Stimulated activated CD8-positive, alpha-beta memory T cell treated with anti-CD3 and anti-CD28 coated beads, Interleukin-2, amount 100 ng/mL, for 48 hours (primary cell): ENCODE measurements around the gene MANSC1.
"Not testable (repeated sequence)": the region's sequence is repeated elsewhere in the genome, so short reads cannot be mapped to it uniquely, and the experiment has no call there.

Experiments used
- DNase-seq, 2 donors: peaks; one replicate each; pipeline ENCODE4 v3.0.0-alpha.2; 2020; ENCODE audit warnings: low read depth in 2 of 2

Gene MANSC1

DNA sequence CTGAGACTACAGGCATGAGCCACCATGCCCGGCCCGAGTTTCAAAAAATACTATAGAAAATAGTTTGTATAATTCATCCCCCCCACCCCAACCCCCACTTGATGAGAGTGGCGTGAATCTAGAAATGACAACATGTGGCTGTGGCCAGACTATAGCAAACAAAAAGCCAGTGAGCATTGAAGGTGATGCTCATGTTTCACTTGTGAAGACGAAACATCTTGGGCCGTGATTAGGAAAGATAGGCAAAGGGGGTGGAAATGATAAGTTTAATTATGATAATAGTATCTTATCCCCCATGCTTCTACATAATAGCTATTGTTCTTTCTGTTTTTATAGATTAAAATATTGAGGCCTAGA lies 15.4 kb upstream of the MANSC1 start:
- no peak for DNase-seq

DNA sequence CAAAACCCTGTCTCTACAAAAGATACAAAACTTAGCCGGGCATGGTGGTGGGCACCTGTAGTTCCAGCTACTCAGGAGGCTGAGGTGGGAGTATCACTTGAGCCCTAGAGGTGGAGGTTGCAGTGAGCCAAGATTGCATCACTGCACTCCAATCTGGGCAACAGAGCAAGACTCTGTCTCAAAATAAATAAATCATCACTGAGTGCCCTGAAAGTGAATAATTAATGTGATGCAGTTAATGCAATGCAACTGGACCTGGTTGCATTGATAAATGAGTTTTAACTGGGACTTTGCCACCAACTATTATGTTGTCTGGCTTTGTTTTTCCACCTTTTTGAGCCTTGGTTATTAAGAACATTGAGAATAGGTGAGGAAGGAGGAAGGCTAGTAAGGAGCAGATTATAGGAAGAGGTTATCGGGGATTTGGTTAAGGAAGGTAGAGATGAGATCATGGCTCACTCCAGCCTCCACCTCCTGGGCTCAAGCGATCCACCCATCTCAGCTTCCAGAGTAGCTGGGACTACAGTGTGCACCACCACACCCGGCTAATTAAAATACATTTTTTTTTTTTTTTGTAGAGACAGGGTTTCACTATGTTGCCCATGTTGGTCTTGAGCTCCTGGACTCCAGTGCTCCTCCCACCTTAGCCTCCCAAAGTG lies 14.9 kb upstream of the MANSC1 start:
- no peak for DNase-seq

DNA sequence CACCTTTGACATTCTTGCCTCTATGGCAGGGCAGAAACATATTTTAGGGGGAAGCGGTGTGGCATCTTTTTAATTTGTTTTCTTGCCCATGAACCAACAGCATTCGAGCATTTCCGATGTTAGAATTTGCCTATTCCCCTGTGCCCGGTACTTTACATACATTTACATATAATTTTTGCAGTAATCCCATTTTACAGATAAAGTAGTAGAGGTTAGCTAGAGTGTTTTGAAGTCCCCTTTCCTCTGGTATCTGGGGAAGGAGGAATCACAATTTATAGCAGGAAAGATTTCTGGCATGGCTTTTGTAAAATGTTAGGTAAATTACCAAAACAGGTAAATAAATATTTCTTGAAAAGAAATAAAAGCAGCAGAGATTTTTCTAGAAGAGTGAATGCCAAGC lies 8.5 kb upstream of the MANSC1 start:
- DNase-seq, result no peak

DNA sequence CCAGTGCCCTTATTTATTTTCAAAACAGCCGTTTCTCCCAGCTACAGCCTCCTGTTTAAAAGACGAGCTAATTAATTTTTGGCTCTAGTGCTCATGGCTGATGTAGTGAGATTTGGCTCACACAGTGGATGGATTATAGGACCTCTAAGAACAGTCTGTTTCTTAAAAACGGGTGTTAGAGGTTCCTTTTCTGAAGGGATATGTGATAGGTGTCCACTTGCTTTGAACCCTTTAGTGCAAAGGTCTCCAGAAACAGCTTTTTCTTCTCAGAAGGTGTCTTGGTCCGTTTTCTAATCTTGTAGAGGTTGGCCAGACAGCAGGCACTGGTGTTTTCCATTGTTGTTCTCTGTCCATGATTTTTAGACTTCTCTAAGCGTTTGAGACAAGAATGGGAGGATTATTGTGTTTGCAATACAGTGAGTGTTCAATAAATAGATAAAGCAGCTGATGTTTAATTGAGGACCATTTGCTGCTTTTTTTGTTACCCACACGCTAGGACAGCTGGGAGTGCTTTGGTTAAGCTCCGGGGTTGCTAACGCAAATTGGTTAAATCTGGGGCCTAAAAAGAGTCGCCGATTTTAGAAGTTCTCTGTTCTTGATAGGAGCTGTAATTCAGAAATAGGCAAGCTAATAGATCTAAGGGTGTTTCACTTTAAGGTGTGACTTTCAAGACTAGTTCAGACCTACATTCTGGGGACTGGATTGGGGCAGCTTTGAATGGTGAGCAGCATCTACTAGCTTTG lies 7.8 kb upstream of the MANSC1 start:
- no peak for DNase-seq

DNA sequence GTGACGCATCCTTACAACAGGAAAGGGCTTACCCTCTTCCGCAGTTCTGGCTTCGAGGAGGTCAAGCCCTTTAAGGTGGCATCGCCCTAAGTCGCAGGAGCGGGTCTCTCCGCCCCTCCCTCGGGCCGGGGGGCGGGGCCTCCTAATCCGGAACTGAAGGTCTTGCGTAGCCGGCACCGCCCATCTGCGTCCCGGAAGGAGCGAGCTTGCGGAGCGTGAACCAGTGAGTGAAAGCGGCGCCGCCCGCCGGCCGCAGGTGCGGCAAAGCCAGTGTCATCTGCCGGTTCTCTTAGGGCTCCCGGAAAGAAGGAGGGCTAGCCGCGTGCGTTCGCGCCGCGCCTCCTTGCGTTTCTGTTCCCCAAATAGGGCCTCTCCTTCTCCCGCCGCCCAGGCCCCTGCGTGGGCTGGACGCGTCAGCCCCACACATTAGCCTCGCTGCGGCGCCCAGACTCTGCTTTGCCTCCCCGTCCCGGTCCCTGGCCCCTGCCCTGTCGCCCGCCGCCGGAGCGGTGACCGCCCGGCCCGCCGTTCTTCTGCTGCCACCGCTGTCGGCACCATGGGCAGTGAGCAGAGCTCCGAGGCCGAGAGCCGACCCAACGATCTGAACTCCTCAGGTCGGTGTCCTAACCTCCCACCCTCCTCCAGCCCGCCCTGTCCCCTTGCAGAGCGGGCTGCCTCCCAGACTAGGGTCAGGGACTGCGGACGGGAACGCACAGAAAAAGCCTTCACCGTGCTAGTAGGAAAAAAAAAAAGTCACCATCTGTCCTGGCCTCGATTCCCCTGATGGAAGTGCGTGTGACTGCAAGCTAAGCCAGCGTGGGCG lies 7.1 kb upstream of the MANSC1 start, which contains the start of gene BORCS5:
BORCS5 (plus strand) TSS at position 183 of the 823 bp plus-strand sequence; CDS start at position 557, 374 bp downstream.
- DNase-seq, result peak; percentile 98

DNA sequence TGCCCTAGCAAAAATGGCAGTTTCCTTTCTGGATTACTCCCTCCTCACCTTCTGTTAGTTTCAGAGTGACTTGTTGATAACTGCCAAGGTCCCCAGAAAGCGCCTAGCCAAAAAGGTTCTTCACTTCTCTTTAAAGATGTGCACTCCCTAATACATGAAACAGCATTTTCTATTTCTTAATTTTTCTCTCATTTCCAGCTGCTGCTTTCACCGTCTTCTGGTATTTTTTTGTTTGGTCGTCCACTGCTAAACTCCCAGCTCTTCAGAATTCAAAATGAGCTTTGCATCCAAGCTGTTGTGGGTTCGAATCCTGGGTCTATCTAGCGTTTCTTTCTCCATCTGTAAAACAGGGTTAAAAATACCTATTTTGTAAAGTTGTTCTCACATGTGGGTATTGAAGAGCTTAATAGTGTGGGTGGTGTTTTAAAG lies 6.4 kb upstream of the MANSC1 start:
- no peak for DNase-seq

DNA sequence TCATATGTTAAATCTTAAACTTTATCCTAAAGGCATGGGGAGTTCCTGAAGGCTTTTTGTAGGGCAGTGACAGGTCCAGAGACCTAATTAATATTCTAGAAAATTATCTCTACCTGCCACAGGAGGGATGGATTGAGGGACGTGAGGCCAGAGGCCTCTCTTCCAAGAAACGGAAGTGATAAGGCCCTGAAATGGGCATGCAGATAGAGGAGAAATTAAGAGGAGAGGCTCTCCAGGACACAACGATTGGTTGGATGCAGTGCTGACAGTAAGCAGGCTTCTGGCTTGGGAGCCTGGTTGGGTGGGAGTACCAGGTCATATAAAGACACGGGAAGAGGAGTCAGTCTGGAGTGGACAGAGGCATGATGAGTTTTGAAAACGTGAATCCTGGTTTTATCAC lies 3.8 kb upstream of the MANSC1 start:
- DNase-seq, result no peak

DNA sequence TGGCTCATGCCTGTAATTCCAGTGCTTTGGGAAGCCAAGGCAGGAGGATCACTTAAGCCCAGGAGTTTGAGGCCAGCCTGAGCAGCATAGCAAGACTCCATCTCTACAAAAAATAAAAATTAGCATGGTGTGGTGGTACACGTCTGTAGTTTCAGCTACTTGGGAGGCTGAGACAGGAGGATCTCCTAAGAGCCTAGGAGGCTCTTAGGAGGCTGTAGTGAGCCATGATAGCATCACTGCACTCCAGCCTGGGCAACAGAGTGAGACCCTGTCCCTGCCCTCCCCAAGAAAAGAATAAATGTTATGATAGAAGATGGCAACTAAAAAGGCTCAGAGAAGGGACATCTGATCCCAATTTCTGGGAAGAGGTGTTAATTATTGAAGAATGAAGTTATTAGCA lies 3.2 kb upstream of the MANSC1 start:
- DNase-seq, result no peak

DNA sequence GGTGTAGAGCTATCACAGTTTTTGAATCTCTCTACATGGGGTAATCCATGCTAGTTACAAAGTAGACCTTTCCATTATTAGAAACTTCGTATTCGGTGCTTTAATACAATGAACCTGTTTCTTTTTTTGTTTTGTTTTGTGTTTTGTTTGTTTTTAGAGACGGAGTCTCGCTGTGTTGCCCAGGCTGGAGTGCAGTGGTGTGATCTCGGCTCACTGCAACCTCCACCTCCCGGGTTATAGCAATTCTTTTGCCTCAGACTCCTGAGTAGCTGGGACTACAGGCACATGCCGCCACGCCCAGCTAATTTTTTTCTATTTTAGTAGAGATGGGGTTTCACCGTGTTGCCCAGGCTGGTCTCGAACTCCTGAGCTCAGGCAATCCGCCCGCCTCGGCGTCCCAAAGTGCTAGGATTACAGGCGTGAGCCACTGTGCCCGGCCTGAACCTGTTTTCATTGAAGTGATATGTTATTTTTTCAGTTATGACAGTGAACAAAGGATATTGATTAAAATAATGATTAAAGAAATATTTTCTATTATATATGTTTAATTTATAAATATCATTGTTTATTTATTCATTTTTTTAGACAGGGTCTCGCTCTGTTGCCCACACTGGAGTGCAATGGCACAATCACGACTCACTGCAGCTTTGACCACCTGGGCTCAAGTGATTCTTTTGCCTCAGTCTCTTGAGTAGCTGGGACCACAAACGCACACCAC lies 1.6 kb upstream of the MANSC1 start:
- not testable (repeated sequence) for DNase-seq

DNA sequence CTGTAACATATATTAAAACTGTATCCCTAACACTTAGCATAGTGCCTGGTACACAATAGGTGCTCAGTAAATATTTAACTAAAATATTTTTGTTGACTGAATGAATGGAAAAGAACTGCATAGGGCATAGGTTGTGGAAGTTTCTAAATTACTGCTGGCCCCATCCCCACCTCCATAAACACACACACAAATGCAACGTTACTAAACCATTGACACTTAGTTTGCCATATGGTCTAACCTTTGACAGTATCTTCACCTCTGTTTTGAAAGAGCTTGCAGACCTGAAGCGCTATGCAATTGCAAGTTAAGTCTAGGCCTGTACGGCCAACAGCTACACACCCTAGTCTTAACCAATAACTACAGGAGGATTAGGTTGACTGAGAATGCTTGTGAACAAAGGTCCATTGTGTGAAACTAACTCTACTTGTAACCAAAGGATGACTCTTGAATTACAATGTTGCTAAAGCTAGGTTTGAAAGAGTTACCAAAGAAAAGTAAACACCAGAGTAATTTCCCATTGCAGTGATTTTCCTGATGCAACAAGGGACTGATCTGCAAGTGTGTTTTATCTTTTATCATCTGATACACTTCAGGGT lies 924 bp upstream of the MANSC1 start:
- DNase-seq, result no peak

DNA sequence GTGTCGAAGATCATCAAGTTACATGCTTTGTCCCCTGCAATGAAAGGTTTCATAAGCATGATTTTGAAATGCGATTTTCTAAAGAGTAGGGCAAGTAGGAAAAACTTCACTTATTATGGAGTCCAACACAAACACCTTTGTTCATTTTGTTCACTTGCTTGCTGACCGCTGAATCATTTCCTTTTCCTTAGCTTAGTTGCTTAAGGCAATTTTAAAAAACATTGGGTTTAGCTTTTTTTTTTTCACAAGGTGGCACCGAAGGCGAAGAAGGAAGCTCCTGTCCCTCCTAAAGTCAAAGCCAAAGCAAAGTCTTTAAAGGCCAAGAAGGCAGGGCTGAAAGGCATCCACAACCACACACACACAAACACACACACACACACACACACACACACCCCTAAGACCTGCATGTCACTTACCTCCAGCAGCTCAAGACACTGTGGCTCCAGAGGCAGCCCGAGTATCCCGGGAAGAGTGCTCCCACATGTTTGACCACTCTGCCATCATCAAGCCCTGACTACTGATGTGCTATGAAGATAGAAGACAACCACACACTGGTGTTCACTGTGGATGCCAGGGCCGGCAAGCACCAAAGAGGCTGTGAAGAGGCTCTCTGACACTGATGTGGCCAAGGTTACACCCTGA lies 11.4 kb downstream of the MANSC1 start:
- no peak for DNase-seq

DNA sequence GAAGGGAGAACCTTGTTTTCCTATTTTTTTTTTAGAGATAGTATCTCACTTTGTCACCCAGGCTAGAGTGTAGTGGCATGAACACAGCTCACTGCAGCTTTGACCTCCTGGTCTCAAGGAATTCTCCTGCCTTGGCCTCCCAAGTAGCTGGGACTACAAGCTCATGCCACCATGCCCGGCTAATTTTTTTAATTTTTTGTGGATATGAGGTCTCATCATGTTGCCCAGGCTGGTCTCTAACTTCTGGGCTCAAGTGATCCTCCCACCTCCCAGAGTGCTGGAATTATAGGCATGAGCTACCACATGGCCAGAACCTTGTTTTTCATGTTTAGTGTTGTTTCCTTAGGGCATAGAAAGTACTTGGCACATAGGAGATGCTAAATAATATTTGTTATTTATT lies 13.5 kb downstream of the MANSC1 start:
- no peak for DNase-seq

DNA sequence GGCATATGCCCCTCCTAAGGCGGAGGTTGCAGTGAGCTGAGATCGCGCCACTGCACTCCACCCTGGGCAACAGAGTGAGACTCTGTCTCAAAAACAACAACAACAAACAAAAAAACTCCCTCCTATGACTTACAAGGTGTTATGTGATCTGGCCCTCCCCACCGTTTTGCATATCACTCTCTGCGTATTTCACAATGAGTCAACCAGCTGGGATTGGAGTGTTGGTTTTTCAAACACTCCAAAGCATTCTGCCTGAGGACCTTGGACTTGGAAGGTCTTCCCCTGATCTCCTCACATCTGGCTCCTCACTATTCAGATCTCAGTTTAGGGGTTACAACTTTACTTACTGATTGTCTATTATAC lies 14.0 kb downstream of the MANSC1 start:
- DNase-seq, result no peak

DNA sequence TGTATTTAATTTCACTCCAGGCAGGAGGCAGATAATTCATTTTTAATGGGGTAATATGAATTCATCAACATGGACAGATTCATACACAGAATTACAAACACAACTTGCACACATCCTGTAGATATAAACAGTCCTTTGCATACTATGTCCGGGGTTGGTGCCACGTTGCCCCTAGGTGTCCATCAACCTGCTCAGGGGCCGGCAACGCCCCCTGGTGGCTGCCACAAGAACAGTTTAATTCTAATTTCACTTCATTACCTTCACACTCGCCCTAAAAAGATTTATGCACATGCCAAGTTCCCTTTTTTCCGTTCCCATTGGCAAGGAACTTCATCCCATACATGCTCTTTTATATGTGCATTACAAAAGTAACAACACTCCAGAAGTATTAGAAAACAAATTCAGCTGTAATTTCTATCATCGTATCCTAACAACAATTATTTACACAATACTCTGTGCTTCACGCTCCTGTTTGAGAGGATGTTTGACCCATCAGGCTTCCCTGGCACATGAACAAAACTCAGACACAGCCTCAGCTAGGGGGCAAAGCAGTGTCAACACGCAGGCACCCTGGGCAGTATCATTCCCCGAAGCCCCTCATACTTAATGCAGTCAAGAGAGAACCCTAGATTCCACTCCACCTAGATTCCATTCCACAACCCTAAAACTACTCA lies 15.5 kb downstream of the MANSC1 start:
- peak; percentile 47 to 48 for DNase-seq

DNA sequence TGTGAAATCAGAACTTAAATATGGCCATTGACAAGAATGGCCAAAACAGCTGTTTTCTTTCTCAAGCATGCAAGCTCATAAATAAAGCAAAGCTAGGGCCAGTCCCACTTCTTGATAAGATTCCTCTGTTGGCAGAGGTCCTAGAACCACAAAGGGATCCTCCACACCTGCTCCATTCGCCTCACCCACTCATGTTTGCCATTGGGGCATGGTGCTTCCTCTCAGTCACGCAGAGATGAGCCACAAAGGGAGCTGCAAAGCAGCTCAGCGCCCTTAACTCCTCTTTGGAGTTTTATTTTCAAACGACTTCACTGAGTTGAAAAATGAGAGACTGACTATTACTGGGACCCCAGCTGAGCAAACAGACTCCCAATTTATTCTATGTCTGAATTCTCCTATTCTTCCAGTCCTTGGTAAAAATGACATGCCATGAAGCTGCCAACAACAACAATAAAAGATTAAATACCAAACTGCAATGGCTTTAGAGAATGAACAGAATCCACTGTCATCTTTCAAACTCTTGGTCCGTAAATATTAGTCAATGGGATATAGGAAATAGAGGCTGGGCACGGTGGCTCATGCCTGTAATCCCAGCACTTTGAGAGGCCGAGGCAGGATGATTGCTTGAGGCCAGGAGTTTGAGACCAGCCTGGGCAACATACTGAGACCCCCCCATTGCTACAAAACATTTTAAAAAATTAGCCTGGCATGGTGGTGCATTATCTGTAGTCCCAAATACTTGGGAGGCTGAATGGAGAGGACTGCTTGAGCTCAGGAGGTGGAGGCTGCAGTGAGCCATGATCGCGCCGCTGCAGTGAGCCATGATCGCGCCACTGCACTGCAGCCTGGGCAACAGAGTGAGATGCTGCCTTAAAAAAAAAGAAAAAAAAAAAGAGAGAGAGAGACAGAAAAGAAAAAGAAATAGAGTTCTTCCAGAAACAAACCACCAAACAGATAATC lies 16.4 kb downstream of the MANSC1 start:
- no peak for DNase-seq

DNA sequence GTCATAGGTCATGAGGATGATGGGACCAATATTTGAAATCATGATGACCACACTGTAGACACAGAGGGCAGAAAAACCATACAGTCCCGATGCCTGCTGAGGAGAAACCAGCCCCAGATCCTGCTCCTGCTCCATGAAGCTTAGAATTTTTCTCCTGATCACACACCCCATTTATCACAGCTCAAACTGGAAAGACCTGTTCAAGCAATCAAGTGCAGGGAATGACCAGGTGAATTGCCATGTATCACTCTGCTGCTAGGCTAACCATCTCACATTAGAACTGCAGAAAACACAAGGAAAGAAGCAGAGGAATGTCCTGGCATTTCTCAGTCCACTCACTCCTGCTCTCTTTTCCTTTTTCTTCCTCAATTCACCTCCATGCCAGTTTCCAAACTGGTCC lies 18.1 kb downstream of the MANSC1 start:
- no peak for DNase-seq

DNA sequence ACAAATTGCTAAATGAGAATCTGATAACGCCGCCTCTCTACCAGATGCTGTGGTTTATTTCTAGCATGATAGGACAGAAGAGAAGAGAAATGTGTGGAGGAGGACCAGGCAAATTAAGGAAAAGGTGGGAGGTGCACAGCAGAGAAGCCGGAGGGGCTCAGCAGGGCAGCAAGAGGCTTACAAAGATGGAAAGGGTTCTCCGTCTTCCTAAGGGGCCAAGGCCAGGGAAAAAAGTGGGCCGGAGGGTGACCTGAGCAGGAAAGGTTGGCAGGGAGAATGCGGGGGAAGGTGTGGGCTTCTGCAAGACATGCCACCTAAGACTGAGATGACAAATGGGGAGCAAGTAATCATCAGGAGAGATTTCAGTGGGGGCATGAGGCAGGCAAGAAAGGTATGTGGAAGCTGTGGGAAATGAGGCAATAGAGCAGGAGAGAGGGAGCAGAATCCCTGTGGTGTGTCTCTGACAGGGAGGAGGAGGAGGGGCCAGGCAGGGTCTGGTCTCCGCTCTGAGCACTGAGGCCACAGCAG lies 18.7 kb downstream of the MANSC1 start:
- no peak for DNase-seq

DNA sequence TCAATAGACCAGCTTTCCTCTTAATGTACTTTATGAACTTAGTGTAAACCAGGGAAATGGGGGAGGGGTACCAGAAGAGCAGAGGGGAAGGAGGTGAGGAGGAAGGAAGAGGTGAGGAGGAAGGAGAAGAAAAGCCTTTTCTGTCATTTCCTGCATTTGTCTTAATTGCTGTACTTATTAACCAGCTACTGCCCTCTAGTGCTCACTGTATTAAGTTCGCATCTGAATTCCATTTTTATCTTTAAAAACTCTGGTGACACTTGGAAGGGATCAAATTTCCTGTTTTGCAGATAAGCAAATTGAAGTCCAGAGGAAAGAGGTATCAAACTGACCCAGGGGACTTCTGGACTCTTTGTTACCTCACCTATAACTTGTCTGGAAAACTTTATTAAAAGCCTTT lies 22.2 kb downstream of the MANSC1 start:
- no peak for DNase-seq

DNA sequence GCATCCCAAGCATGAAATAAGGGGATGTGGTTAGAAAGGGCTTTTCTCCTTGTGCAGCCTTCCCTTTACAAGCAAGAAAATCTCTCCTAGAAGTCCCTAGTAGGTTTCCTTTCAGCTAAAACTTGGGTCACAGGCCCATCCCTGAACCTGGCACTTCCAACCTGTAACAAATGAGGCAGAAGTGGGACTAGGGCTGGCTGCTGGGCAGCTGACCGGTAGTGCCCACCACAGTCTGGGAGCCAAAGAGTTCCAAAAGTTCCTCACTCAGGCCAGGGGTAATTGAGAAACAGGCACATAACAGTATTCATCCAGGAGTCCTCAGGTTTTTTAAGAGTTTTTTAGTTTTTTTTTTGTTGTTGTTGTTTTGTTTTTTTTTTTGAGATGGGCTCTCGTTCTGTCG lies 23.8 kb downstream of the MANSC1 start:
- DNase-seq, result no peak
